Heart left ventricle (tissue), 13 donors: ENCODE measurements around the gene METTL24.

Source experiments
- CTCF ChIP-seq, 12 donors: fragments of 200-600 bp; sonication (generic) in 4 of 12; IDR thresholded peaks; one replicate each; pipeline versions ENCODE4 v1.5.0 to v1.8.0; 2018 to 2022; ENCODE audit warnings: antibody characterized with exemption in 12 of 12, mild to moderate bottlenecking in 5 of 12
- POLR2A ChIP-seq, 2 donors: fragments of 450-650 bp; IDR thresholded peaks; one replicate each; pipeline ENCODE4 v1.6.1; 2017; ENCODE audit warnings: antibody characterized with exemption in 2 of 2, mild to moderate bottlenecking in 2 of 2, moderate library complexity in 2 of 2
- donor health status: ischemic (EF 13 %, LVEDD 7.1; RV severe dilation, severe dysfunction).
- donor health status: DM: no; HTN: yes; CAD: no.
- donor health status: DM: no; HTN: no; CAD: no.
- donor health status: ischemic (EF 25% LVEDD 6.9; RV normal size, moderate dysfunction).
- donor health status: ischemic (EF 25% LVEDD 5.7; RV mildly dilated, moderate dysfunction).
- donor health status: ischemic (EF 35%, LVEDD 5.7; RV mildly dilated, moderate dysfunction).
- donor health status: nonischemic (EF 11% LVEDD 7.7; RV severe dilation, severe dysfunction).
- donor health status: DM: yes; HTN: yes; CAD: no.
- donor health status: PGD.
- donor health status: ischemic (EF 29% LVEDD 5.4; RV normal size, mild dysfunction).
- donor health status: nonischemic (EF 23%, LVEDD 6.1; RV moderate dilation, normal function).

- TF ChIP-seq CTCF (IDR thresholded peaks at IDR 0.05) (no peak), POLR2A (IDR thresholded peaks at IDR 0.05) (no peak)
Measured at GRCh38 chr6:110355022-110355421, 3.1 kb downstream of the METTL24 start.
